Measurements from ENCODE around the gene PDE11A. TPM values are rescaled to one million over a fixed set of nuclear protein-coding genes. Genes with fewer than 3 reads are reported as not detected.

PDE11A gene
- total and polyA plus RNA-seq, 2 of the 13 experiments (the other 11 are each of a cell fraction or from before 2014, with no cell fraction given), result 1.2 to 1.7 TPM

- H3K4me1 ChIP-seq (ENCODE audit: insufficient read depth, low read length), result no peaks in the 10 kb centered on the region
- in situ Hi-C loops (cut with HindIII; ENCODE audit: extremely low pct_ligation_motif_present, low pct_unique_long_range_greater_than_20kb) (no loop called here), intact Hi-C loops (cut with micrococcal nuclease; ENCODE audit: unreplicated experiment) (no loop called here)
- no peaks in the 10 kb centered on the region for H3K36me3 ChIP-seq (replicated peaks in 1 of 2; ENCODE audit: control insufficient read depth in 1 of 2, insufficient read depth in 2 of 2, low read length in 2 of 2)
- ChIA-PET POLR2A (no interaction called here), CTCF (ENCODE audit: low intra/inter-chr PET ratio, low total read pairs) (no interaction called here)
- FAIRE-seq (no peak), DNase-seq (ENCODE audit: low spot score) (no peak), ATAC-seq (no peak)
- no peaks in the 10 kb centered on the region for H3K27me3 ChIP-seq (ENCODE audit: control insufficient read depth in 1 of 2, insufficient read depth in 2 of 2, low read length in 2 of 2)
- BruUV-seq (replicated peaks), result no TSS peak
- H3K27ac ChIP-seq (ENCODE audit: extremely low read length, insufficient read depth, low read length), result no peak overlapping the region
- no peaks in the 10 kb centered on the region for H4K20me1 ChIP-seq (ENCODE audit: insufficient read depth, low read length)
- WGBS (ENCODE audit: low lambda C conversion rate), result 65% methylated on average over 8 of the region's 8 CpGs
- TF ChIP-seq ZFP36L2 (CRISPR knock-in tag; IDR thresholded peaks at IDR 0.05) (no peak), ZBTB3 (CRISPR knock-in tag; IDR thresholded peaks at IDR 0.05; ENCODE audit: borderline replicate concordance, low read depth) (no peak), LCORL (IDR thresholded peaks at IDR 0.05) (no peak), LCORL (CRISPR knock-in tag; IDR thresholded peaks at IDR 0.05) (no peak), ZNF577 (CRISPR knock-in tag; IDR thresholded peaks at IDR 0.05; ENCODE audit: borderline replicate concordance, low read depth) (no peak), KDM5B (CRISPR knock-in tag; IDR thresholded peaks at IDR 0.05; ENCODE audit: borderline replicate concordance) (no peak), PHF5A (CRISPR knock-in tag; IDR thresholded peaks at IDR 0.05; ENCODE audit: low read depth, unreplicated experiment) (no peak), ZNF549 (CRISPR knock-in tag; IDR thresholded peaks at IDR 0.05) (no peak), ZNF607 (CRISPR knock-in tag; IDR thresholded peaks at IDR 0.05; ENCODE audit: borderline replicate concordance) (no peak), IRF9 (CRISPR knock-in tag; IDR thresholded peaks at IDR 0.05; ENCODE audit: borderline replicate concordance) (no peak), NCOA5 (CRISPR knock-in tag; IDR thresholded peaks at IDR 0.05) (no peak), SP5 (CRISPR knock-in tag; IDR thresholded peaks at IDR 0.05; ENCODE audit: borderline replicate concordance, low read depth) (no peak), U2AF1 (optimal IDR thresholded peaks at IDR 0.05; ENCODE audit: low read depth, low read length) (no peak), KDM6A (CRISPR knock-in tag; IDR thresholded peaks at IDR 0.05; ENCODE audit: low read depth) (no peak), NFIC (IDR thresholded peaks at IDR 0.05; ENCODE audit: low read length) (no peak), PRMT3 (CRISPR knock-in tag; IDR thresholded peaks at IDR 0.05; ENCODE audit: borderline replicate concordance, low read depth) (no peak), ZNF841 (CRISPR knock-in tag; IDR thresholded peaks at IDR 0.05; ENCODE audit: borderline replicate concordance) (no peak), MYNN (CRISPR knock-in tag; IDR thresholded peaks at IDR 0.05; ENCODE audit: low read depth) (no peak), ISX (CRISPR knock-in tag; conservative IDR thresholded peaks at IDR 0.05) (no peak)
- TF ChIP-seq, protein P1, sequence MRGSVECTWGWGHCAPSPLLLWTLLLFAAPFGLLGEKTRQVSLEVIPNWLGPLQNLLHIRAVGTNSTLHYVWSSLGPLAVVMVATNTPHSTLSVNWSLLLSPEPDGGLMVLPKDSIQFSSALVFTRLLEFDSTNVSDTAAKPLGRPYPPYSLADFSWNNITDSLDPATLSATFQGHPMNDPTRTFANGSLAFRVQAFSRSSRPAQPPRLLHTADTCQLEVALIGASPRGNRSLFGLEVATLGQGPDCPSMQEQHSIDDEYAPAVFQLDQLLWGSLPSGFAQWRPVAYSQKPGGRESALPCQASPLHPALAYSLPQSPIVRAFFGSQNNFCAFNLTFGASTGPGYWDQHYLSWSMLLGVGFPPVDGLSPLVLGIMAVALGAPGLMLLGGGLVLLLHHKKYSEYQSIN (CRISPR knock-in tag; IDR thresholded peaks at IDR 0.05; ENCODE audit: borderline replicate concordance), result no peak
- TF ChIP-seq, protein P2, sequence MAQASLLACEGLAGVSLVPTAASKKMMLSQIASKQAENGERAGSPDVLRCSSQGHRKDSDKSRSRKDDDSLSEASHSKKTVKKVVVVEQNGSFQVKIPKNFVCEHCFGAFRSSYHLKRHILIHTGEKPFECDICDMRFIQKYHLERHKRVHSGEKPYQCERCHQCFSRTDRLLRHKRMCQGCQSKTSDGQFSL (CRISPR knock-in tag; IDR thresholded peaks at IDR 0.05), result no peak
- H3K9me3 ChIP-seq (ENCODE audit: low read length), result no peaks in the 10 kb centered on the region
- no peak overlapping the region for H3K4me3 ChIP-seq (replicated peaks in 1 of 3; ENCODE audit: insufficient read depth in 1 of 3, low read depth in 2 of 3, low read length in 3 of 3)
- no peak overlapping the region for H3K9ac ChIP-seq (ENCODE audit: insufficient read depth, low read depth, low read length)
- H3K4me2 ChIP-seq (ENCODE audit: low read depth, low read length), result no peak overlapping the region
- no peak overlapping the region for H2AFZ ChIP-seq (ENCODE audit: low read length)
- H3K79me2 ChIP-seq (ENCODE audit: insufficient read depth, low read length), result no peaks in the 10 kb centered on the region
Observed at GRCh38 chr2:177709986-177710401, 362.6 kb downstream of the PDE11A start.
